NB4 (cell line): ENCODE data around the gene HES1.

Experiments
- DNase-seq: peaks from one replicate; pipeline ENCODE4 v3.0.0; 2010; ENCODE audit warnings: low read depth
- H3K4me3 ChIP-seq: one replicate; pipeline ENCODE4 v1.5.1; 2011; ENCODE audit warnings: mild to moderate bottlenecking, low read depth, low read length, moderate library complexity
- MAX ChIP-seq: IDR thresholded peaks from 2 replicates; pipeline ENCODE4 v1.6.1; 2011; ENCODE audit warnings: low read depth, low read length
- MYC ChIP-seq: IDR thresholded peaks from 2 replicates; pipeline ENCODE4 v1.6.1; 2011; ENCODE audit warnings: low read depth, low read length
- POLR2A ChIP-seq: IDR thresholded peaks from 2 replicates; pipeline ENCODE4 v1.6.1; 2011; ENCODE audit warnings: mild to moderate bottlenecking; ENCODE audit not compliant: insufficient read length; ENCODE audit errors: extremely low read depth
- TF ChIP-seq, protein P1 (sequence below): IDR thresholded peaks from one replicate; pipeline ENCODE4 v1.5.1; 2012; ENCODE audit warnings: low read depth, low read length

Gene HES1

DNA sequence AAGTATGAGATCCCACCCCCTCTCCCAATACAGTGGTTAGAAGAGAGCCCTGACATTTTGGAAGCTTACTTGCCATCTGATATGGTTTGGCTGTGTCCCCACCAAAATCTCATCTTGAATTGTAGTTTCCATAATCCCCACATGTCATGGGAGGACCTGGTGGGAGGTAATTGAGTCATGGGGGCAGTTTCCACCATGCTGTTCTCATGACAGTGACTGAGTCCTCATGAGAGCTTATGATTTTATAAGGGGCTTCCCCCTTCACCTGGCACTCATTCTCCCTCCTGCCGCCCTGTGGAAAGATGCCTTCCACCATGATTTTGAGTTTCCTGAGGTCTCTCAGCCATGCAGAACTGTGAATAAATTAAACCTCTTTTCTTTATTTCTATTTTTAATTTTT, 28.8 kb upstream of the HES1 start:
- no peak for DNase-seq
- no peak for TF ChIP-seq POLR2A
- TF ChIP-seq, protein P1, sequence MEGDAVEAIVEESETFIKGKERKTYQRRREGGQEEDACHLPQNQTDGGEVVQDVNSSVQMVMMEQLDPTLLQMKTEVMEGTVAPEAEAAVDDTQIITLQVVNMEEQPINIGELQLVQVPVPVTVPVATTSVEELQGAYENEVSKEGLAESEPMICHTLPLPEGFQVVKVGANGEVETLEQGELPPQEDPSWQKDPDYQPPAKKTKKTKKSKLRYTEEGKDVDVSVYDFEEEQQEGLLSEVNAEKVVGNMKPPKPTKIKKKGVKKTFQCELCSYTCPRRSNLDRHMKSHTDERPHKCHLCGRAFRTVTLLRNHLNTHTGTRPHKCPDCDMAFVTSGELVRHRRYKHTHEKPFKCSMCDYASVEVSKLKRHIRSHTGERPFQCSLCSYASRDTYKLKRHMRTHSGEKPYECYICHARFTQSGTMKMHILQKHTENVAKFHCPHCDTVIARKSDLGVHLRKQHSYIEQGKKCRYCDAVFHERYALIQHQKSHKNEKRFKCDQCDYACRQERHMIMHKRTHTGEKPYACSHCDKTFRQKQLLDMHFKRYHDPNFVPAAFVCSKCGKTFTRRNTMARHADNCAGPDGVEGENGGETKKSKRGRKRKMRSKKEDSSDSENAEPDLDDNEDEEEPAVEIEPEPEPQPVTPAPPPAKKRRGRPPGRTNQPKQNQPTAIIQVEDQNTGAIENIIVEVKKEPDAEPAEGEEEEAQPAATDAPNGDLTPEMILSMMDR, result no peak
- no peak for TF ChIP-seq MAX
- no peak for TF ChIP-seq MYC
- no peak overlapping the region for H3K4me3 ChIP-seq

- H3K4me3 ChIP-seq, result no peak overlapping the region
- TF ChIP-seq POLR2A (no peak), MYC (no peak), MAX (no peak)
- TF ChIP-seq, protein P1, result no peak
- DNase-seq, result no peak
Measured at GRCh38 chr3:194109192-194109863, 26.6 kb upstream of the HES1 start.

- H3K4me3 ChIP-seq, result no peak overlapping the region
- DNase-seq, result no peak
- TF ChIP-seq, protein P1, result no peak
- no peak for TF ChIP-seq MYC
- TF ChIP-seq POLR2A, result no peak
- no peak for TF ChIP-seq MAX
Measured at GRCh38 chr3:194110483-194110882, 25.5 kb upstream of the HES1 start.

DNA sequence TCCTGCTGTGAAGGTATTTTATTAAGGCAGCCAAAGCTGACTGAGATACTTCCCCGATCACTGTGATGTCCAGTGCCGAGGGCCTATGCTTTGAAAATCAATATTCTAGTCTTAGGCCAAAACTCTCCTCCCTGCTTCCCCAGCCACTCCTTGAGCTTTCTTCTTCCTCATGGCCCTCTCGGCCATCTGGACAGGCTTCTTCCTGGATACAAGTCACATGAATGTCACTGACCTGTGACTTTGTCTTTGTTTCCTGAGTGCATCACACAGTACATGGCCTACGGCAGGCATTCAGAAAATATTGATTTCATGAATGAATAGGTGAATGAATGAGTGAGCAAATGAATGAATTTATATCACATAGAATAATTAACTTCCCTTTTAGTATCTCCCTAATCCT, 24.6 kb upstream of the HES1 start:
- no peak for DNase-seq
- no peak overlapping the region for H3K4me3 ChIP-seq
- TF ChIP-seq MYC (no peak), MAX (no peak), POLR2A (no peak)
- TF ChIP-seq, protein P1, result no peak

GRCh38 chr3:194112120-194113106, 23.5 kb upstream of the HES1 start:
- no peak for TF ChIP-seq MAX
- TF ChIP-seq POLR2A, result no peak
- TF ChIP-seq MYC, result no peak
- TF ChIP-seq, protein P1, result no peak
- no peak overlapping the region for H3K4me3 ChIP-seq
- peak; percentile 25 for DNase-seq
